HG03103 (cell line): ENCODE data around the gene ABHD12.
A peak's percentile ranks its signal among the peaks of the same experiment; 100 is the strongest.

ENCODE experiments used
- ATAC-seq: cut with Tn5 transposase; IDR thresholded peaks from one replicate; pipeline ENCODE4 v1.9.1; 2021; ENCODE audit warnings: low read depth; ENCODE audit not compliant: unreplicated experiment

The ABHD12 gene

GRCh38 chr20:25309395-25310267 is 81.0 kb downstream of the ABHD12 start:
- no peak for ATAC-seq

- no peak for ATAC-seq
Measured at GRCh38 chr20:25308671-25309394, 81.8 kb downstream of the ABHD12 start.

GRCh38 chr20:25308083-25308491 is 82.5 kb downstream of the ABHD12 start:
- ATAC-seq: no peak

- ATAC-seq: no peak
Measured at GRCh38 chr20:25306991-25307903, 83.4 kb downstream of the ABHD12 start.

GRCh38 chr20:25304025-25304549 is 86.5 kb downstream of the ABHD12 start:
- ATAC-seq: no peak

- no peak for ATAC-seq
Measured at GRCh38 chr20:25303292-25304024, 87.2 kb downstream of the ABHD12 start.

GRCh38 chr20:25302596-25302995 is 88.0 kb downstream of the ABHD12 start:
- no peak for ATAC-seq

GRCh38 chr20:25301357-25301920 is 89.2 kb downstream of the ABHD12 start:
- ATAC-seq: no peak

GRCh38 chr20:25300496-25301170 is 90.0 kb downstream of the ABHD12 start:
- no peak for ATAC-seq

- no peak for ATAC-seq
Measured at GRCh38 chr20:25299806-25300205, 90.8 kb downstream of the ABHD12 start.

GRCh38 chr20:25297141-25297905 is 93.3 kb downstream of the ABHD12 start:
- ATAC-seq: peak; percentile 44

GRCh38 chr20:25296094-25297093 is 94.2 kb downstream of the ABHD12 start:
- ATAC-seq: peak; percentile 38

- no peak for ATAC-seq
Measured at GRCh38 chr20:25295386-25296093, 95.1 kb downstream of the ABHD12 start.

GRCh38 chr20:25294459-25295385 is 95.9 kb downstream of the ABHD12 start:
- no peak for ATAC-seq

- ATAC-seq: no peak
Measured at GRCh38 chr20:25293910-25294458, 96.7 kb downstream of the ABHD12 start.
